Measurements from ENCODE around the gene ZNF79. TPM values are rescaled to one million over a fixed set of nuclear protein-coding genes. Genes with fewer than 3 reads are reported as not detected.

ZNF79 gene
- total and polyA plus RNA-seq, 2 of the 8 experiments (the other 6 are each of a cell fraction or from before 2014, with no cell fraction given) = 2.4 to 7.4 TPM

- TF ChIP-seq CHD7 (IDR thresholded peaks at IDR 0.05; ENCODE audit: insufficient replicate concordance, low read length) (no peak), KDM4A (IDR thresholded peaks at IDR 0.05; ENCODE audit: low read depth, low read length, severe bottlenecking) (no peak), TCF12 (IDR thresholded peaks at IDR 0.05; ENCODE audit: low read depth, low read length) (no peak), RXRA (IDR thresholded peaks at IDR 0.05; ENCODE audit: insufficient read depth, low read depth, low read length) (no peak), EZH2 (IDR thresholded peaks at IDR 0.05; ENCODE audit: low read depth, low read length, severe bottlenecking) (no peak), TBP (IDR thresholded peaks at IDR 0.05; ENCODE audit: low read depth, low read length) (no peak)
Measured at GRCh38 chr9:127494304-127494702, 70.1 kb downstream of the ZNF79 start (continued).

Measured in H1 (cell line).